IPS-18c (cell line): ENCODE results near the gene ADGRG6.

Experiments
- H3K4me3 ChIP-seq: 2 replicates; pipeline ENCODE4 v1.7.0; 2013; ENCODE audit warnings: low read depth, mild to moderate bottlenecking, low read length, moderate library complexity; ENCODE audit not compliant: insufficient read depth
- H3K9me3 ChIP-seq: one replicate; pipeline ENCODE4 v1.6.1; 2013; ENCODE audit warnings: mild to moderate bottlenecking, low read length, moderate library complexity; ENCODE audit not compliant: control insufficient read depth, insufficient read depth

ADGRG6 gene

GRCh38 chr6:142459271-142459670 is 157.5 kb downstream of the ADGRG6 start:
- Histone ChIP-seq H3K9me3 (no peaks in the 10 kb centered on the region), H3K4me3 (no peak overlapping the region)

DNA sequence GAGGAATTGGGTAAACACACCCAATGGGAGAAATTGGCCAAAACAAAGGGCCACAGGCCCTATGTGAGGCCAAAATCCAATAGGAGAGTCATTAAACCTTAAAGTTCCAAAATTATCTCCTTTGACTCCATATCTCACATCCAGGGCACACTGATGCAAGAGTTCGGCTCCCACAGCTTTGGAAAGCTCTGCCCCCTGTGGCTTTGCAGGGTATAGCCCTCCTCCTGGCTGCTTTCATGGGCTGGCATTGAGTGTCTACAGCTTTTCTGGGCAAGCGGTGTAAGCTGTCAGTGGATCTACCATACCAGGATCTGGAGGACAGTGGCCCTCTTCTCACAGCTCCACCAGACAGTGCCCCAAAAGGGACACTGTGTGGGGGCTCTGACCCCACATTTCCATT is 160.5 kb downstream of the ADGRG6 start:
- H3K9me3 ChIP-seq = no peaks in the 10 kb centered on the region
- H3K4me3 ChIP-seq = no peak overlapping the region

- H3K4me3 ChIP-seq = no peak overlapping the region
- H3K9me3 ChIP-seq = peaks cover 4% of the 10 kb centered on the region
These were observed 162.2 kb downstream of the ADGRG6 start for GRCh38 chr6:142463988-142464387.

- H3K9me3 ChIP-seq = peaks cover 4% of the 10 kb centered on the region
These were observed 167.4 kb downstream of the ADGRG6 start for GRCh38 chr6:142469220-142469619.

DNA sequence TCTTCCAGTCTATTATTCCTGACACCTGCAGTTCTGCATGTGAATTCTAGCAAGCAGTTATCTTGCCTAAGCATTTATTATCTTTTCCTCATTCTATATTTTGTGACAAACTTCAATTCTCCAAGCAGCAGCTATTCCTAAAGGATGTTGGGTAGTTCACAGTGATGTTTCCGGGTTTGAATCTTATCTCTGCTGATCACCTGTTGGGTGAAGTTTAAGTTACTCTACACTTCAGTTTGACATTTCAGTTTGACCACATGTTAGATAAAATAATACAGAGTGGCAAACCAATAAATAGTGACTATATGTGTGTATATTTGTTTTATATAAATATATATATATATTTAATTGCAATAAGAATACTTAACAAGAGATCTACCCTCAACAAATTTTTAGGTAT is 168.6 kb downstream of the ADGRG6 start:
- H3K9me3 ChIP-seq = peaks cover 4% of the 10 kb centered on the region
- no peak overlapping the region for H3K4me3 ChIP-seq

More at GRCh38 chr6:142469220-142469619, 167.4 kb downstream of the ADGRG6 start:
- no peak overlapping the region for H3K4me3 ChIP-seq

- no peaks in the 10 kb centered on the region for H3K9me3 ChIP-seq
- H3K4me3 ChIP-seq = no peak overlapping the region
These were observed 172.9 kb downstream of the ADGRG6 start for GRCh38 chr6:142474531-142475289.

DNA sequence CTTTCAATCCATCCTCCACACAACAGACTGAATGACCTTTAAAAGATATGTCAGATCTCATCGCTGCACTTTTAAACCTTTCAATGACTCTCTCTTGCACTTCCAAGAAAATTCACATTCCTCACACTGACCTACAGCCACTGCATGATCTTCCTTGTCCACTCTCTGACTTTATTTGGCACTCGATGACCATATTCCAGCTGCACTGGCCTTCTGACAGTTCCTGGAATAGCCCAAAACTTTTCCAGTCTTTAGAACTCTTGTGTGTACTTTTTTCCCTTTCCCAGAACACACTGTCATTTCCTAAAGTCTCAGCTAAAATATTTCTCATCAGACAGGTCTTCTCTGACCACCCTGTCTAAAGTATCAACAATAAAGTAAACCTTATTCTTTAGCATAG is 174.6 kb downstream of the ADGRG6 start:
- Histone ChIP-seq H3K9me3 (no peaks in the 10 kb centered on the region), H3K4me3 (no peak overlapping the region)

DNA sequence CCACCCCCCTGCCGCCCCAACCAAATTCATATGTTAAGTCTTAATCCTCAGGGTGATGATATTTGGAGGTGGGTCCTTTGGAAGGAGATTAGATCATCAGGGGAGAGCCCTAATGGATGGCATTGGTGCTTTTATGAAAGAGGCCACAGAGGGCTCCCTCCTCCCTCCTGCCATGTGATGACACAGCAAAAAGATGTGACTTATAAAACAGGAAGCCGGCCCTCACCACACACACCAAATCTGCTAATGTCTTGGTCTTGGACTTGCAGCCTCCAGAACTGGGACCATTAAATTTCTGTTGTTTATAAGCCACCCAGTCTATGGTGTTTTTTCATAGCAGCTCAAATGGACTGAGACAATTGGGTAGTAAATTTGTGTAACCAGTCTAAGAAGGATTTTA is 176.3 kb downstream of the ADGRG6 start:
- H3K9me3 ChIP-seq = no peaks in the 10 kb centered on the region
- H3K4me3 ChIP-seq = no peak overlapping the region

DNA sequence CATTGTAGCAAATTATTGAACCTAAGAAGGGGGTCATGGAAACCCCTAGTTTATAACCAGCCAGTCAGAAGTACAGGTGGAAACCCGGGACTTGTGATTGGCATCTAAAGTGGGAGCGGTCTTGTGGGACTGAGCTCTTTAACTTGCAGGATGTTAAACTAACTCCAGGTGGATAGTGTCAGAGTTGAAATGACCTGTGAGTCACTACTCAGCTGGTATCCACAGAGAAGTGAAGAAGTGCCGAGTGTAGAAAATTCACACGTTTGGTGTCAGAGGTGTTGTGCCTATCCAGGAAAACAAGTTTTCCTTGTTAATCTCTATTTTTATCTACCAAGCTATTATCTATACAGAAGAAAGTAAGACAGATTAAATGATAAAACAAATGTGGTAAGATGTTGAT is 179.7 kb downstream of the ADGRG6 start:
- Histone ChIP-seq H3K4me3 (no peak overlapping the region), H3K9me3 (no peaks in the 10 kb centered on the region)

GRCh38 chr6:142482249-142482648 is 180.4 kb downstream of the ADGRG6 start:
- no peak overlapping the region for H3K4me3 ChIP-seq
- no peaks in the 10 kb centered on the region for H3K9me3 ChIP-seq

DNA sequence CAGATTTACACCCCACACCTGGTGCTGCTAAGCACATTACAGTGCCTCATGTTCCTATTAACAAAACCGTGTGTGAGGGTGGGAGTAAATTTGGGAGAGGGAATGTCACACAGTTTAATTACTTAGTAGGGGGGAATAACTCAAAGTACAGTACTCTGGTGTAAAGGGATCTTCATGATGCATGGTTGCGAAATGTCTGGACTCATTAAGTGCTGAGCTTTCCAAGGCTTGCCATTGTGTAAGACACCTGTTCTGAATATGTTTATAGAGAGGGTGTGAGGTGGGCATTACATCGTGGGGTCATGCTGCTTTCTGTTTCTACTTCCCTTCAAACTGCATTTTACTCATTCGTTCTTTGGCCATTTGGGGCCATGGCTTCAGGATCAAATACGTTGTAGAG is 181.2 kb downstream of the ADGRG6 start:
- Histone ChIP-seq H3K4me3 (no peak overlapping the region), H3K9me3 (no peaks in the 10 kb centered on the region)

GRCh38 chr6:142485256-142485655 is 183.4 kb downstream of the ADGRG6 start:
- Histone ChIP-seq H3K9me3 (no peaks in the 10 kb centered on the region), H3K4me3 (no peak overlapping the region)

- no peaks in the 10 kb centered on the region for H3K9me3 ChIP-seq
These were observed 188.2 kb downstream of the ADGRG6 start for GRCh38 chr6:142489722-142490610.

More at GRCh38 chr6:142489722-142490610, 188.2 kb downstream of the ADGRG6 start:
- H3K4me3 ChIP-seq = no peak overlapping the region
